Stimulated activated CD4-positive, alpha-beta T cell treated with anti-CD3 and anti-CD28 coated beads, Interleukin-12 subunit alpha, Interleukin-12 subunit beta, amount 100 ng/mL, for 48 hours (primary cell): Measurements from ENCODE around the gene HCAR3.
"Not testable (repeated sequence)": the region's sequence is repeated elsewhere in the genome, so short reads cannot be mapped to it uniquely, and the experiment has no call there.

Experiments used
- DNase-seq, 3 donors: peaks; one replicate each; pipeline ENCODE4 v3.0.0-alpha.2; 2020; ENCODE audit warnings: low read depth in 2 of 3, low spot score in 1 of 3

HCAR3 gene

DNA sequence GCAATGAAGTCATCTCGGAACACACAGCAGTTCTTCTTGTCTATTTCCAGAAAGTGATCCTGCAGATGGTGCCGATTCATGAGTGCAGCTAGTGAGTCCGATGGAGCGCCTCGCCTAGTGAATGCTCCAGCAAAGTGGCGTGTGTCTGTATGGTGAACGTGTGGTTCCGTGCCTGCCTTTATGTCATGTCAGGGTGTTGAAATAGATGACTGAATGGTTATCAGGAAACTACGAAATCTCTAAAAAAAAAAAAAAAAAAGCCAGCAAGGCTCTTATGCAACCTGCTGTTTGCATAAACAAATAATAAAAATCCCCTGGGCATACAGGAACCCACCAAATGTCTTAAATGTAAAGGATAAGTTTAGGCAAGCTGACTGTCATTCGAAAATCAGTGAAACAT lies at the start of gene HCAR3:
TSS of gene HCAR3 (minus strand) at position 154 of the 400 bp plus-strand sequence. CDS start at position 80, 74 bp downstream.
- DNase-seq, result not testable (repeated sequence)

GRCh38 chr12:122757568-122757967 lies 41.0 kb upstream of the HCAR3 start:
- no peak for DNase-seq

GRCh38 chr12:122754790-122755189 lies 38.2 kb upstream of the HCAR3 start:
- no peak for DNase-seq

DNA sequence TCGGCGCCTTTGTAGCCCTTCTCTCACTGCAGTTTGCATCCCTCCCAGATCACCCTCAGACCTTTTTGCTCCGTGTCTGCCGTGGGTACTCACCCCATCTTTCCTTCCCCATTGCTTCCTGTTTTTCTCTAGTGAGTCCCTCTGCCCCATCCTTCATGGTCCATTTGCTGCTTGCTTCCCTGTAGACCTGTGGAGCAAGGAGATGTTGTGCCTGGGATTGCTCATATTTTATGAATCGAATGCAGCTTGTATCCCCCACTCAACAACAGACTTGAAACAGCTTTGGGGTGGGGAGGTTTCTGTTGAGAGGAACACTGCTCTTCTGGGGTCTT lies 36.7 kb upstream of the HCAR3 start:
- no peak for DNase-seq

- DNase-seq, result peak; percentile 99 to 100 (median 99)
These were observed 36.1 kb upstream of the HCAR3 start, which contains the start of gene DENR for GRCh38 chr12:122752464-122753318. DENR (plus strand) TSS chr12:122752824; CDS start chr12:122753702, 878 bp downstream.

DNA sequence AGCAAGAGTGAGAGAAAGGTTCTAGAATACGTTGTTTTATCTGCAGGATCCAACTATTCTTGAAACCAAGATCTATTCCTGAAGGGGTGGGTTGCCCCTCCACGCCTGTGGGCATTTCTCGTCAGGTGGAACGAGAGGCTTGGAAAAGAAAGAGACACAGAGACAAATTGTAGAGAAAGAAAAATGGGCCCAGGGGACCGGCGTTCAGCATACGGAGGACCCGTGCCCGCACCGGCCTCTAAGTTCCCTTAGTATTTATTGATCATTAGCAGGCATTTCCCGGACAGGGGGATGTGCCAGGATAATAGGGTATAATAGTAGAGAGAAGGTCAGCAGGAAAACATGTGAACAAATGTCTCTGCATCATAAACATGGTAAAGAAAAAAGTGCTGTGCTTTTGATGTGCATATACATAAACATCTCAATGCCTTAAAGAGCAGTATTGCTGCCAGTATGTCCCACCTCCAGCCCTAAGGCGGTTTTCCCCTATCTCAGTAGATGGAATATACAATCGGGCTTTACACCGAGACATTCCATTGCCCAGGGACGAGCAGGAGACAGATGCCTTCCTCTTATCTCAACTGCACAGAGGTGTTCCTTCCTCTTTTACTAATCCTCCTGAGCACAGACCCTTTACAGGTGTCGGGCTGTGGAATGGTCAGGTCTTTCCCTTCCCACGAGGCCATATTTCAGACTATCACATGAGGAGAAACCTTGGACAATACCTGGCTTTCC lies 34.3 kb upstream of the HCAR3 start:
- not testable (repeated sequence) for DNase-seq

GRCh38 chr12:122749569-122750332 lies 33.1 kb upstream of the HCAR3 start:
- no peak for DNase-seq

DNA sequence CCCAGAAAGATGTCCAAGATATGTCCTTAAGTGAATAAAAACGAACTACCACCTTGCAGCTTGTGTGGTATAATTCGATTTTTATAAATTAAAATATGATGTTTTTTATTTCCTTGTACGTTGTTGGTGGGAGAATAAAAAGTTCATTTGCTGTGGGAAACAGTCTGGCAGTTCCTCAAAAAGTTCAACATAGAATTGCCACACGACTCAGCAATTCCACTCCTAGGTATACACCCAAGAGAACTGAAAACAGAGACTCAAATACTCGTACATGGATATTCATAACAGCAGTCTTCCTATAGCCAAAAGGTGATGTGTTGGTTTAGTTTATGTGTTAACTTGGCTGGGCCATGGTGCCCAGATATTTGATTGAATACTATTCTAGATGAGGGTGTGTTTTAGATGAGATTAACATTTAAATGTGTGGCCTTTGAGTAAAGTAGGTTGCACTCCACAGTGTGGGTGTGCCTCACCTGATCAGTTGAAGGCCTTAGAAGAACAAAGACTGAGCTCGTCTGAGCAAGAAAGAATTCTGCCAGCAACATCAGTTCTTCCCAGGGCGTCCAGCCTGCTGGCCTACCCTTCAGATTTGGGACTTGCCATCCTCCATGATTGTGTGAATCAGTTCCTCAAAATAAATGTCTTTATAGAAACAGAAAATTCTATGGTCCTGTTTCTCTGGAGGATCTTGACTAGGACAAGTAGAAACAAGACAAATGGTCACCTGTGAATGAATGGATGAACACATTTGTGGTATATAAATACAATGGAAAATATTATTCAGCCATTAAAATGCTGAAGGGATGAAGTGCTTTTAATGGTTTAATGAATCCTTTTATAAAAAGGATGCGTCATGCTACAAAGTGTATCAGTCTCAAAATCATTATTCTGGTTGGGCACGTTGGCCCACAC lies 30.9 kb upstream of the HCAR3 start:
- DNase-seq, result no peak

- DNase-seq, result no peak
These were observed 27.4 kb upstream of the HCAR3 start for GRCh38 chr12:122743895-122744525.

DNA sequence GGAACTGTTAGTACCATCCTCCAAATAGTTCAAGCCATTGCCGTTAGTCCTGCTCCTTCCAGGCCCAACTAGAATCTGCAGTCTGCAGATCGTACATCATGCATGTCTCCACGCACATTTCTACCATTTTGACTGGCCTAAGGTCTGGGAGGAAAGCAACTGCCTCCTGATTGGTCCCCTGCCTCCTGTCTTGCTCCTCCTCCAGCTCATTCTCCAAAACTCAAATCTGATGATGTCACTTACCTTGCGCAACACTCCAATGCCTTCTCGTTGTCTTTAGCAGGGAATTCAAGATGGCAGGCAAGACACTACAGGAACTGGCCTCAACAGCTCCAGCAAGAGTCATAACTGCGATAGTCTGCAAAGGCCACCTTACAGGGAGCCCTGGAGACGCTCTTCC lies 23.7 kb upstream of the HCAR3 start:
- no peak for DNase-seq

GRCh38 chr12:122738571-122738970 lies 22.0 kb upstream of the HCAR3 start:
- no peak for DNase-seq

DNA sequence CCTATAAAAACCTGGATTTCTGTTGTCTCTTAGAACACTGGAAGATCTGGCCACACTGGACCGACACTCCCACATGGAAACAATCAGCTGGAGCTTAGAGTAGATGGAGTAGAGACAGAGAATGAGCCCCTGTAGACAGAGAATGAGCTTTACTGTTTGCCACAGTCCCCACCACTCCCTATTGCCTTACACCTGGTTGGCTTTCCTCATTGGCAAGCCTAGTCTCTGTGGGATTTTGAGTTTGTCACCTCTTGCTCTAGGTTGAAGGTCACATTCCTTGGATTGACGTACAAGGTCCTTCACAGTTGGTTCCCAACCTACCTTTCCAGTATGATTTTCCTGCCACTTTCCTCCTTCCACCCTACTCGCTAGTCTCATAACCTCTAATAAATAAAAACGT lies 16.0 kb upstream of the HCAR3 start:
- DNase-seq, result no peak

- peak in 1 of 3 donors; percentile 23 for DNase-seq
These were observed 15.6 kb upstream of the HCAR3 start for GRCh38 chr12:122732170-122732569.

DNA sequence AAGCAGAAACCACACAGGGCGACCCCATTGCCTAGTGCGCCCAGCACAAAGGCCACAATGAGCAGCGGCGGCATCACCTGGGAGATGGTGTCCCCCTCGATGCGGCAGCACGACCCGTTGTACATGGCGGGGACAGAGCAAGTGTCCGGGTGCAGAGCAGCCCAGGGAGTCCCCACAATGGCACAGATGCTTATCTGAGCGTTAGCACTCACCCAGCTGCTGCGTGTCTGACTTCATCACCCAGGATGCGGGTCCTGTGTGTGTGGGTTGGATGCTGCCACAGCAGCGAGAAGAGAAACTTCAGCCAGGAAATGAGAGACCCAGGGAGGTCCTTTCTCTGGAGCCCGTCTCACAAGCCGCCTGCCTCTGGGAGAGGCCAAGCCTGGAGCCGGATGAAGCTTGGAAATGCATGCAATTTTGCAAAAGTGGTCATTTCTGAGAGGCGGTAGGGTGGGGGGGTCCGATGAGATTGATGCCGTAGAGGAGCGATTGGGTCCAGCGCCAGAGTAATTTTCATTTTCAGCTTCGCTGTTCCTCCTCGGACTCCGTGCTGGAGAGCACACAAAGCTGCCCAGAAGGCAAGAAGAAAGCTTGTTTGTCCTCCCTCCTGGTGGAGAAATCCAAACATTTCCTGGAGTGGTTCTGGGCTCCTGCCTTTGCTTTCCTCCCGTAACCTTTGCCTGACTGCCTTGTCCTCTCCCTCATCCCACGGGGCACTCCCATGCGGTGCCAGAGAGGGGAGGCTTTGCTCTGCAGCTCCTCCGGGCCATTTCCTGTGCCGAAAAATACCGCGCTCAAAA lies 13.8 kb upstream of the HCAR3 start, which contains the start of gene HCAR1:
TSS of gene HCAR1 (minus strand) at position 630 of the 800 bp plus-strand sequence. CDS start at position 125, 505 bp downstream.
- DNase-seq, result peak; percentile 39 to 63 (median 51)

DNA sequence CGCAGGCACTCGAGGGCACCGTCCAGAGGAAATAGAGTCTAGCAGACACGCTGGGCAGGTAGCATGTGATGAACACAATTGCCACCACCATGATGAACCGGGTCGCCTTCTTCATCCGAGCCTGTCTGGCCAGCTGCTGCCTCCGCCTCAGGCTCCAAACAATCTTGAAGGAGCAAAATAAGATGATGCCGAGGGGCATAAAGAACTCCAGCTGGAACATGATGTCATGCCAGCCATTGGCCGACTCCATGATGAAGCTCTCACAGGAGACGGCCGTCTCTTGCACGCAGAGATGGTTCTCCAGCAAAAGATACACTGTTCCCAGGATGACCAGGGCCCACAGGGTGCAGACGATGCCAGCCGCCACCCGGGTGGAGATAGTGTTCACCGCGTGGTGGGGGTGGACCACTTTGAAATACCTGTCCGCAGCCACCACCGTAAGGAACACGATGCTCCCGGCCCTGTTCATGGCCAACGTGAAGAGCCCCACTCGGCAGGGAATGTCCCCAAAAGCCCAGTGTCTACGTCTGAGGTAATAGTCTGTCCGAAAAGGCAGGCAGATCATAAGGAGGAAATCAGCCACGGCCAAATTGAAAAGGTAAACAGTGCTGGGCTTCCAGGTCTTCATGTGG lies 13.1 kb upstream of the HCAR3 start:
- no peak for DNase-seq

- peak in 1 of 3 donors; percentile 14 for DNase-seq
These were observed 9.5 kb upstream of the HCAR3 start for GRCh38 chr12:122726080-122726558.

GRCh38 chr12:122725452-122726079 lies 9.0 kb upstream of the HCAR3 start:
- DNase-seq, result no peak
